Anterior cingulate cortex (tissue), 58 donors: Measurements from ENCODE around the gene NRGN.

ENCODE experiments used
- DNase-seq, 58 donors: peaks; one replicate each; lab custom pipeline; 2025; lab: John Stamatoyannopoulos, UW

The NRGN gene

GRCh38 chr11:124778281-124778680, 38.5 kb downstream of the NRGN start:
- DNase-seq: no peak

GRCh38 chr11:124779568-124779967, 39.8 kb downstream of the NRGN start:
- no peak for DNase-seq

- no peak for DNase-seq
These were observed 43.3 kb downstream of the NRGN start for GRCh38 chr11:124783002-124783401.

GRCh38 chr11:124784051-124784450, 44.3 kb downstream of the NRGN start:
- DNase-seq: no peak

- no peak for DNase-seq
These were observed 48.8 kb downstream of the NRGN start for GRCh38 chr11:124788521-124788920.

GRCh38 chr11:124791626-124792341, 52.0 kb downstream of the NRGN start:
- DNase-seq: no peak

- DNase-seq: no peak
These were observed 53.9 kb downstream of the NRGN start for GRCh38 chr11:124793466-124794278.

- no peak for DNase-seq
These were observed 56.6 kb downstream of the NRGN start for GRCh38 chr11:124796312-124796711.
